GM21515 (cell line): ENCODE measurements around the gene TINCR.

ENCODE experiments used
- ATAC-seq: cut with Tn5 transposase; IDR thresholded peaks from one replicate; pipeline ENCODE4 v1.9.1; 2021; ENCODE audit not compliant: unreplicated experiment

Gene TINCR

DNA sequence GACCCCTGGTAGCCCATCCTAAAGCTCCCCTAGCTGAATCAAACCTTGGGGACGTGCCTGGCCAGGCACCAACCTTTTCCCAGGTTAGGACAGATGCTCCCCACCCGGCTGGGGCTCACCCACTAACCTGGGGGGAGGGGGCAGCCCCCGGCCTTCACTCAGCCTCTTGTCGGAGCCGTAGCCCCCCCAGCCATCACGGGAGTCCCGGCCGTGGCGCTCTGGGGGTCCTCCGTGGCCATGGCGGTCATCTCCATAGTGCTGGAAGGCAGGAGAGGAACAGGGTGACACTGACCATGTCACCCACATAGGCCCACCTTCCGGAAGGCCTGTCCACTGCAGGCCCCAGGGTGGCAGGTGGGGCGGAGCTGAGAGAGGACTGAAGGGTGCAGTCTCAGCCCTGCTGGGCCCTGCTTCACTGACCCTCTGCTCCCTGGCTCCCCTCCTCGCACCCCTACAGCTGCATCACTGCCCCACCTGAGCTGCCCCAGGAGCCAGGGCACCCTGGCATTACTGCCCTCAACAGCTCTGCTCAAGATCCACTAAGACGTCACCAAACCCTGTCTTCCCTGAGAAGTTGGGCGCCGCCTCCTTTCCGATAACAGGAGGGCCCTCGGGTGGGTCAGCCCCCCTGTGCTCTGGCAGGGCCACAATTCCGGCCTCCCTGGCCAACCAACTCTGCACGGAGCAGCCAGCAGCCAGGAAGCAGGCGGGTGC lies 22.6 kb upstream of the TINCR start:
- no peak for ATAC-seq

DNA sequence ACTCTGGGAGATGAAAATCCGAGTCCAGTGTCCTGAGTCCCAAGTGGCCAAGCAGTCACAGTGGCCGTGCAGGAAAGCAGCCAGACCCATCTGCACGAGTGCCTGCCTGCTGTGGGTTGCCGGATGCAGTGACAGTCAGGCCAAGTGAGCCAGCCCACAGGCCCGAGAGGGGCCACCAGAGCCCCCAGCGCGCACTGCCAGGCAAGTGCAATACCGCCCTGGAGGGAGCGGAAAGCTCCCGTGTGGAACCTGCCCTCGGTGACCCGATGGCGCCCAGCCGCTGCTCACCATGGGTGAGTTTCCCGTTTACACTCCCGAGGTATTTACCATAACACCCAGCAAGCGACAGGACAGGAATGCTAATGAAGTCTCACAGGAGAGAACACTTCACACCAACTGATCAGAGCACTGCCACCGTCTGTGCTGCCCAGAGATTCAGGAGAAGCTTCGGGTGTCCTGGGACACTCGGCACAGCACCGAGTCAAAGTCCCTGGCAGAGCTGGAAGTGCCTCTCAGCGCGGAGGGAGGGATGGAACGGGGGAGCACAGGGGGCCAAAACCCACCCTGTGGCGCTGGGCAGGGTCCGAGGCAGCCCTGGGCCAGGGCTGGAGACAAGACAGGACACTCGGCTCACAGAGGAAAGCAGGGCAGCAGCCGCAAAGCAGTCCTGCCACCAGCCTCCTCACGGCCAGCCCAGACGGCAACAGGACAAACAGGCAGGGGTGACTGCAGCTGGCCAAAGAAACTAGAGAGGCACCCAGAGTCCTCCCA lies 21.3 kb upstream of the TINCR start:
- no peak for ATAC-seq

DNA sequence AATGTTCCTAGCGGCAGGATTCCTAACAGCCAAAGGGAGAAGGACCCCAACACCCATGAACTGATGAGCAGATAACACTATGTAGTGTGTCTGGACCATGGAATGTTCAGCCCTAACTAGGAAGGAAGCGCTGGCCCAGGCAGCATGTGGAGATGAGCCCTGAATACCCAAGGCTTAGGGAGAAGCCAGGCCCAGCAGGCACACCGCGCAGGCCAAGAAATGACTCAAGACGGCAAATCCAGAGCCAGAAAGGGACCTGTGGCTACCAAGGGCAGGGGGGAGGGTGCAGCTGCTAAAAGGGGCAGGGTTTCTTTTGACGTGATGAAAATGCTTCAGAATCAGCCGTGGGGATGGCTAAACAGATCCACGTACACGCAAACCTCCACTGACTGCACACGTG lies 20.7 kb upstream of the TINCR start:
- ATAC-seq, result no peak

DNA sequence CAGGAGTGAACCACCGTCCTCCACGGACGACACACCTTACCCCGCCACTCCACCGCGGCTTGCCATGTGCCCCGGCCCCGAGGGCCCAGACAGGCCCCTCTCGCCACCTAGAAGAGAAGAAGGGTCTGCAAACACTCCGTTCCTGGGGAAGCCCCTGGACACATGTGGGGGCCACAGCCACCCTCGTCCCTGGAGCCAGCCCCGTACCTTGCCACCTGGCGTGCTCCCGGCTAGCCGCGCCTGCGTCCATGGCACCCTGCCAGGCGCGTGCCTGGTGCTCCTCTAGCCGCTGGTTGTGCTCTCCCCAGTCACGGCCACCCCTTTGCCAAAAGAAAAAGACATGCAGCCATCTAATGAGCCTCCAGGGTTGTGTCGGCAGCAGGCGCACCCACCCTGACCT lies 19.9 kb upstream of the TINCR start:
- no peak for ATAC-seq

DNA sequence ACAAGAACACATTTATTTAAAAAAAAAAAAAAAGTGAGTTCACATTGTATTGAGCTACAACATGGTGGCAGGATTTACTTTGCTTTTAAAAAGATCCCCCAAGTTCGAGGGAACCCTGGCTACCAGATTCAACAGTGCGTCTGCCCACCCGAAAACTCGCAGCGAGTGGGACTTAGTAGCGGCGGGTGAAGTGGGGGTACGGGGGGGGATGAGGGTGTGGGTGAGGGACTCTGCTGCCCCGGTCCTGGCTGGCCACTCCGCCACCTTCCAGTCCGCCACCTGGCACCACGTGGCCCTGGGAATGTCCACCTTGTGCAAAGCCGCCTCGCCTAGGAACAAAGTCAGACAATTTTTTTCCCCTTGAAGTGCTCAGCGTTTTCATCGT lies 19.3 kb upstream of the TINCR start:
- no peak for ATAC-seq

- ATAC-seq, result no peak
Measured at GRCh38 chr19:5586300-5587070, 18.7 kb upstream of the TINCR start.

- no peak for ATAC-seq
Measured at GRCh38 chr19:5585461-5586299, 17.9 kb upstream of the TINCR start.

DNA sequence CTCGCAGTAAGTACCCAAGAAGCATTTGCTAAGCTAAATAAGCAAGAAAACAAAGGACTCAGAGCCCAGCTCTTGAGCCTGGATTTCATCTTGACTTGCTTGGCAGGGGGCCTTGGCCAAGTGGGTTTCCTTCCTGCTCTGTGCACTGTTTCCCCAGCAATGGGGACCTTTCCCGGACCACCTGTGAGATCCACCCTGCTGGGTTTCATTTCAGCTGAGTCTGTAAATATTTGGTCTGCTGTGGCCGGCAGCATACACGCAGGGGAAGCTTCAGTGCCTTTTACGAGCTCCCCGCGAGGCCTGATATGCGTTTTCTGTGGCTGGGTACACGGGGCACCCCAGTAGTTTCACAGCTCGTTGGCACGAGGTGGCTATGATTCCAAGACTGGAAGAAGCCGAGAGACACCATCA lies 12.4 kb upstream of the TINCR start:
- no peak for ATAC-seq

DNA sequence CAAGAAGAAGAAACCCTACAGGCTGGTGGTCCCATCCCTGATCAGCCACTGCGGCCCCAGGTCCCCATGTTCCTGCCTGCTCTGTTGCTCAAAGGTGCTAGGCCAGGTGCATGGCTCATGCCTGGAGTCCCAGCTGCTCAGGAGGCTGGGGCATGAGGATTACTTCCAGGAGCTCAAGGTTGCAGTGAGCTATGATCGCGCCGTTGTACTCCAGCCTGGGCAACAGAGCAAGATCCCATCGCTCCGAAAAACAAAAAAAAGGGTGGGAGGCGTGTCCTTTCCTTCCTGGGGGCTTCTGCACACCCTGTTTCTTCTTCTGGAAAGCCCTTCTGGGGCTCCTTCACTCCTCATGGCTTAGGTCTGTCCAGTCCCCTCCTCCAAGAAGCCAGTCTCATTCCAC lies 11.9 kb upstream of the TINCR start:
- ATAC-seq, result no peak

DNA sequence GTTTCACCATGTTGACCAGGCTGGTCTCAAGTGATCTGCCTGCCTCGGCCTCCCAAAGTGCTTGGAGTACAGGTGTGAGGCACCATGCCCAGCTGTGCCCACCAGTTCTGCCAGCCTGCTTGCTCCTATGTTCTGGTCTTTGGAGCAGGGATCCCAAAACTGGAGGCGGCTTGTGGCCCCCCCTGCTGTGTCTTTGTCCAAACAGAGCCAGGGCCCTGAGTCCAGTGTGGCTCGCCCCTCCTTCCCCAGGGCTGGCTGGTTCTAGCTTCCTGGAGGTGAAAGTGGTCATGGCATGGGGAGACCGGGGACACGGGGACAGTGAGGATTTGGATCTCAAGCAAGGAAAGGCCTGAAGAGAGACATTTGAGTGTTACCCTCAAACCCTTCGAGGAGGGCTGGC lies 11.5 kb upstream of the TINCR start:
- ATAC-seq, result no peak

DNA sequence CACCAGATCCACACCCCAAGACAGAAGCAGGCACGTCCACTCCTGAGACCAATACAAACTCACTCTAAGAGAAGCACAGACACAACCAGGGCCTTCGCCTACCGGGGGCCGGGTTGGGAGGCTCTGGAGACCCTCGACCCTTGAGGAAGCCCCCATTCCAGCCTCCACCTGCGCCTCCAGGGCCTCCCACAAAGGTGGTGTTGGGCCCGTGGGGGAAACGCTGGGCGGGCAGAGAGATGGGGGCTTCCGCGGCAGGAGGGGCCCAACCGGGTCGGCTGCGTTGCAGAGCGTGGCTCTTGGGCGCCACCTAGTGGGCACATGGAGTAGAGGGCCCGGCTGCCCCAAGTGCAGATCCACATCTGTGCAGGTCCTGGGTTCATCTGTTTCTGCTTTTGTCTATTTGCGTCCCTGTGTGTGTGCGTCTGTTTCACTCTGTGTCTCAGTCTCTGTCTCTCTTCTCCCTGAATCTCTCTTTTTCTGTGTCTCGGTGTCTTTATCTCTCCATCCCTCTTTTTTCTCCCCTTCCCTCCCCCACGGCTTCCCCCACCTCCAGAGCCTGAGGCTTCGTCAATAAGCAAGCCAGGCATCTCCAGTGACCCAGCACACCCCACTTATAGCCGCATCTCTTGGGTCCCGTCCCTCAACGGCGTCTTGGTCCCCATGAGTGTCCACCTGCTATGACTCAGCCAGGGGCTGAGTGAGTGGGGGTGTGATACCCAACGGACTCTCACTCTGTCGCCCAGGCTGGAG lies 10.5 kb upstream of the TINCR start:
- ATAC-seq, result no peak

DNA sequence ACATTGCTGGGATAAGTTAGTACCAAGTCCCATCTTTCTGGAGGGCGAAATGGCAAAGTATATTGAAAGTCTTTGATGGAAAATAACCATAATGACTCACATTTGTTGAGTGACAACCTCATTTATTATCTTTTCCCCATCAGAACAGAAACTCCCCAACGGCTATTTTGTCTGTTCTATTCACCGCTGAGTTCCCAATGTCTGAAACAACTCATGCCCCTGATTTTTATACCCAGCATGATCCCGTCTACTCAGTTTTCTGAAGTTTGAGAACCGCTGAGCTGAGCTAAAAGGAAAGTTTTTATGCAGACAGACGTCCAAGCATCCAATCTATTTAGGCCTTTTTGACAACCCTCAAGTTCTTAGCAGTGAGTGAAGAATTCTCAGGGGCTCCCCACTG lies 7.8 kb upstream of the TINCR start:
- ATAC-seq, result no peak

GRCh38 chr19:5572556-5573286 lies 5.0 kb upstream of the TINCR start:
- ATAC-seq, result no peak

GRCh38 chr19:5571777-5572176 lies 4.0 kb upstream of the TINCR start:
- no peak for ATAC-seq

DNA sequence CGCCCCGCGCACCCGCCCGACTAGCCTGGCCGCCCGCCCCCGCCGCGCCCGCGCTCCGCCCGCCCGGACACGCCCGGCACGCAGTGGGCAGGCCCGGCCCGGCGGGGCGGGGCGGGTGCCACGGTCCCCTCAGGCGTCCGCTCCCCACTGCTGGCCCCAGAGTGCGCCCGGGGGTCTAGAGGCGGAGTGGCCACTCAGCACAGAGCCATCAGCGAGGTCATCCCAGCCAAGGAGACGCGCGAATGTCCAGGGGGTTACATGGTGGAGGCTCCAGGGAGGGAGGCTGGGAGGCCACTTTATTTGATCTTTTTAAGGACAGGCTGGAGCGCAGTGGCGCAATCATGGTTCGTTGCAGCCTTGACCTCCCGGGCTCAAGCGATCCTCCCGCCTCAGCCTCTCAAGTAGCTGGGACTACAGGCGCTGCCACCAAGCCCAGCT lies 236 bp upstream of the TINCR start:
- no peak for ATAC-seq

GRCh38 chr19:5564930-5565329 lies 2.8 kb downstream of the TINCR start:
- ATAC-seq, result no peak

DNA sequence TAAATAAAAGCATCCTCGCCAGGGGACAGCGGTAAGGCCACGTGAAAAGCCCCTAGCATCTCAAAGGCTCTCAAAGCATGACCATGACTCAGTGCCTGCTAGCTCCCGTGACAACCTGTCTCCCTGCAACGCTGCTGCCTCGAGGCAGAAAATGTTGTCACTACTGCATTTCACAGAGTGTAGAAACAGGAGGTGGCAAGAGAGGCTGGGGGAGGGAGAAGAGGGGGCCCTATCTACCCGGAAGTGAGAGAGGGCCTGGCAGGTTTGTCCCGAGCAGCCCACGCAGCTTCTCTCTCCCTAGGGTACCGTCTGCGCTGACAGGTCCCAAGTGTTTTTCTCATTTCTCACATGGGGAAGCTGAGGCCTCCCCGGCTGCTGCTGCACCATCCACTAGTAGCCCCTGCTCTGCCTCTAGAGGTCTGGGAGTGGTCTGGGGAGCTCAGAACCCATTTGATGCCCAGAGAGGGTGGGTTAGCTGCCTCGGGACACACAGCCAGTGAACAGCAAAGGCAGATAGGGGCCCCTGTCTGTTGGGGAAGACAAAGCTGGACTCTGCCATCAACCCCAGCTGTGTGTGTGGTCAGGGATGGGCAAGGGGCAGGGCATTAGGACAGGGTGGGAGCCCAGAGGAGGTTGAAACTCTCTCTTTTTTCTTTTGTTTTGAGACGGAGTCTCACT lies 3.7 kb downstream of the TINCR start:
- no peak for ATAC-seq

GRCh38 chr19:5563008-5563431 lies 4.7 kb downstream of the TINCR start:
- ATAC-seq, result no peak

- ATAC-seq, result no peak
Measured at GRCh38 chr19:5562280-5562679, 5.5 kb downstream of the TINCR start.
